IMR-90 (cell line): Measurements from ENCODE around the gene PCBP3.

Experiments
- MXI1 ChIP-seq: IDR thresholded peaks from 2 replicates; pipeline ENCODE4 v1.6.1; 2012; ENCODE audit warnings: low read depth, mild to moderate bottlenecking, low read length, moderate library complexity, borderline replicate concordance
- POLR2A ChIP-seq: IDR thresholded peaks from 2 replicates; pipeline ENCODE4 v1.6.1; 2012; ENCODE audit warnings: mild to moderate bottlenecking, low read depth, low read length
- SMC3 ChIP-seq: fragments of 150-350 bp; IDR thresholded peaks from 2 replicates; pipeline ENCODE4 v1.6.1; 2016; ENCODE audit warnings: low read depth, mild to moderate bottlenecking, antibody characterized with exemption, low read length, moderate library complexity
- TF ChIP-seq, protein P1 (sequence below): conservative IDR thresholded peaks from 2 replicates; pipeline ENCODE4 v1.5.1; 2012; ENCODE audit warnings: mild to moderate bottlenecking, low read depth, low read length, improper control_type of control experiment
- TF ChIP-seq, protein P2 (sequence below): fragments of 150-350 bp; IDR thresholded peaks from 2 replicates; pipeline ENCODE4 v1.6.1; 2017; ENCODE audit warnings: mild to moderate bottlenecking, antibody characterized with exemption, low read length, low read depth
- TF ChIP-seq, protein P3 (sequence below): fragments of 150-350 bp; IDR thresholded peaks from 2 replicates; pipeline ENCODE4 v1.6.1; 2016; ENCODE audit warnings: low read depth, mild to moderate bottlenecking, low read length, moderate library complexity, borderline replicate concordance

DNA sequence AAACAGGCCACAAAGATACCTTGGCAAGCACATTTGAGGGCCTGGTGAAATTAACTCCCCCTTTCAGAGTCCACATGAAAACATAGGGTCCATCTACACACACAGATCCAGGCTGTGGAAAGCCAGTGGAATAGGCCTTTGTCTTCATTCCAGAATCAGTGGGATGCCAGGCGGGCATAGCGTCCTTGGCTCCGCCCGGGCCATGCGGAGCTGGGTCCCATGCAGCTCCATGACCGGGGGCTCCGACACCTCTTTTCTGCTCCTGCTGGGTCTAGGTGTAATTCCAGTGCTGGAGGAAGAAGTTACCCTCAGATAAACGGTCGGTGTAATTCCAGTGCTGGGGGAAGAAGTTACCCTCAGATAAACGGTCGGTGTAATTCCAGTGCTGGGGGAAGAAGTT lies 274.5 kb downstream of the PCBP3 start:
- TF ChIP-seq POLR2A (no peak), SMC3 (no peak), MXI1 (no peak)
- TF ChIP-seq, protein P1, sequence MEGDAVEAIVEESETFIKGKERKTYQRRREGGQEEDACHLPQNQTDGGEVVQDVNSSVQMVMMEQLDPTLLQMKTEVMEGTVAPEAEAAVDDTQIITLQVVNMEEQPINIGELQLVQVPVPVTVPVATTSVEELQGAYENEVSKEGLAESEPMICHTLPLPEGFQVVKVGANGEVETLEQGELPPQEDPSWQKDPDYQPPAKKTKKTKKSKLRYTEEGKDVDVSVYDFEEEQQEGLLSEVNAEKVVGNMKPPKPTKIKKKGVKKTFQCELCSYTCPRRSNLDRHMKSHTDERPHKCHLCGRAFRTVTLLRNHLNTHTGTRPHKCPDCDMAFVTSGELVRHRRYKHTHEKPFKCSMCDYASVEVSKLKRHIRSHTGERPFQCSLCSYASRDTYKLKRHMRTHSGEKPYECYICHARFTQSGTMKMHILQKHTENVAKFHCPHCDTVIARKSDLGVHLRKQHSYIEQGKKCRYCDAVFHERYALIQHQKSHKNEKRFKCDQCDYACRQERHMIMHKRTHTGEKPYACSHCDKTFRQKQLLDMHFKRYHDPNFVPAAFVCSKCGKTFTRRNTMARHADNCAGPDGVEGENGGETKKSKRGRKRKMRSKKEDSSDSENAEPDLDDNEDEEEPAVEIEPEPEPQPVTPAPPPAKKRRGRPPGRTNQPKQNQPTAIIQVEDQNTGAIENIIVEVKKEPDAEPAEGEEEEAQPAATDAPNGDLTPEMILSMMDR, result no peak
- TF ChIP-seq, protein P2, sequence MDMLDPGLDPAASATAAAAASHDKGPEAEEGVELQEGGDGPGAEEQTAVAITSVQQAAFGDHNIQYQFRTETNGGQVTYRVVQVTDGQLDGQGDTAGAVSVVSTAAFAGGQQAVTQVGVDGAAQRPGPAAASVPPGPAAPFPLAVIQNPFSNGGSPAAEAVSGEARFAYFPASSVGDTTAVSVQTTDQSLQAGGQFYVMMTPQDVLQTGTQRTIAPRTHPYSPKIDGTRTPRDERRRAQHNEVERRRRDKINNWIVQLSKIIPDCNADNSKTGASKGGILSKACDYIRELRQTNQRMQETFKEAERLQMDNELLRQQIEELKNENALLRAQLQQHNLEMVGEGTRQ, result no peak
- TF ChIP-seq, protein P3, sequence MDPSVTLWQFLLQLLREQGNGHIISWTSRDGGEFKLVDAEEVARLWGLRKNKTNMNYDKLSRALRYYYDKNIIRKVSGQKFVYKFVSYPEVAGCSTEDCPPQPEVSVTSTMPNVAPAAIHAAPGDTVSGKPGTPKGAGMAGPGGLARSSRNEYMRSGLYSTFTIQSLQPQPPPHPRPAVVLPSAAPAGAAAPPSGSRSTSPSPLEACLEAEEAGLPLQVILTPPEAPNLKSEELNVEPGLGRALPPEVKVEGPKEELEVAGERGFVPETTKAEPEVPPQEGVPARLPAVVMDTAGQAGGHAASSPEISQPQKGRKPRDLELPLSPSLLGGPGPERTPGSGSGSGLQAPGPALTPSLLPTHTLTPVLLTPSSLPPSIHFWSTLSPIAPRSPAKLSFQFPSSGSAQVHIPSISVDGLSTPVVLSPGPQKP, result no peak
